Effector memory CD4-positive, alpha-beta T cell (primary cell): Measurements from ENCODE around the gene SPPL2B.
"Not testable (repeated sequence)": the region's sequence is repeated elsewhere in the genome, so short reads cannot be mapped to it uniquely, and the experiment has no call there.

Experiments
- DNase-seq, 3 donors: peaks; one replicate each; pipeline ENCODE4 v3.0.0-alpha.2; 2020
- H3K27ac ChIP-seq: 2 replicates; pipeline ENCODE4 v1.7.0; 2013; ENCODE audit warnings: mild to moderate bottlenecking, low read length, moderate library complexity; ENCODE audit not compliant: insufficient read depth, poor library complexity, severe bottlenecking
- H3K27me3 ChIP-seq: replicated peaks from 2 replicates; pipeline ENCODE4 v1.7.0; 2013; ENCODE audit warnings: mild to moderate bottlenecking, low read length; ENCODE audit not compliant: insufficient read depth, control insufficient read depth, poor library complexity, severe bottlenecking
- H3K36me3 ChIP-seq: 2 replicates; pipeline ENCODE4 v1.7.0; 2013; ENCODE audit warnings: mild to moderate bottlenecking, low read length, moderate library complexity; ENCODE audit not compliant: control insufficient read depth, insufficient read depth
- H3K4me1 ChIP-seq: 2 replicates; pipeline ENCODE4 v1.7.0; 2013; ENCODE audit warnings: low read length, mild to moderate bottlenecking; ENCODE audit not compliant: control insufficient read depth, insufficient read depth, poor library complexity, severe bottlenecking
- H3K4me3 ChIP-seq: 2 replicates; pipeline ENCODE4 v1.7.0; 2013; ENCODE audit warnings: low read length, low read depth, mild to moderate bottlenecking; ENCODE audit not compliant: insufficient read depth, poor library complexity, severe bottlenecking
- H3K9me3 ChIP-seq: 2 replicates; pipeline ENCODE4 v1.7.0; 2013; ENCODE audit warnings: mild to moderate bottlenecking, low read length, moderate library complexity; ENCODE audit not compliant: control insufficient read depth

The SPPL2B gene

GRCh38 chr19:2381148-2381820 is 52.8 kb downstream of the SPPL2B start:
- peaks cover 3% of the 10 kb centered on the region for H3K9me3 ChIP-seq
- H3K27me3 ChIP-seq: no peaks in the 10 kb centered on the region
- H3K36me3 ChIP-seq: no peaks in the 10 kb centered on the region
- no peaks in the 10 kb centered on the region for H3K4me1 ChIP-seq
- no peak overlapping the region for H3K27ac ChIP-seq
- H3K4me3 ChIP-seq: no peak overlapping the region
- DNase-seq: no peak

- Histone ChIP-seq H3K27ac (no peak overlapping the region), H3K27me3 (no peaks in the 10 kb centered on the region), H3K9me3 (peaks cover 3% of the 10 kb centered on the region), H3K36me3 (no peaks in the 10 kb centered on the region), H3K4me3 (no peak overlapping the region), H3K4me1 (no peaks in the 10 kb centered on the region)
- no peak for DNase-seq
Observed at GRCh38 chr19:2382530-2383222, 54.2 kb downstream of the SPPL2B start.

- no peak overlapping the region for H3K27ac ChIP-seq
- no peaks in the 10 kb centered on the region for H3K4me1 ChIP-seq
- no peaks in the 10 kb centered on the region for H3K36me3 ChIP-seq
- no peak overlapping the region for H3K4me3 ChIP-seq
- H3K9me3 ChIP-seq: no peaks in the 10 kb centered on the region
- DNase-seq: no peak
- H3K27me3 ChIP-seq: no peaks in the 10 kb centered on the region
Observed at GRCh38 chr19:2385053-2385721, 56.7 kb downstream of the SPPL2B start.

- H3K9me3 ChIP-seq: no peaks in the 10 kb centered on the region
- no peak for DNase-seq
- H3K36me3 ChIP-seq: no peaks in the 10 kb centered on the region
Observed at GRCh38 chr19:2387367-2388288, 59.1 kb downstream of the SPPL2B start.

GRCh38 chr19:2389594-2389993 is 61.1 kb downstream of the SPPL2B start:
- no peaks in the 10 kb centered on the region for H3K9me3 ChIP-seq
- H3K36me3 ChIP-seq: no peaks in the 10 kb centered on the region
- no peak overlapping the region for H3K27ac ChIP-seq
- H3K27me3 ChIP-seq: no peaks in the 10 kb centered on the region
- no peaks in the 10 kb centered on the region for H3K4me1 ChIP-seq
- no peak overlapping the region for H3K4me3 ChIP-seq
- DNase-seq: no peak

More at GRCh38 chr19:2387367-2388288, 59.1 kb downstream of the SPPL2B start:
- no peak overlapping the region for H3K4me3 ChIP-seq
- H3K4me1 ChIP-seq: no peaks in the 10 kb centered on the region
- H3K27me3 ChIP-seq: no peaks in the 10 kb centered on the region
- H3K27ac ChIP-seq: no peak overlapping the region

GRCh38 chr19:2391118-2391725 is 62.7 kb downstream of the SPPL2B start:
- Histone ChIP-seq H3K36me3 (no peaks in the 10 kb centered on the region), H3K4me3 (no peak overlapping the region), H3K4me1 (no peaks in the 10 kb centered on the region), H3K27me3 (no peaks in the 10 kb centered on the region), H3K9me3 (no peaks in the 10 kb centered on the region), H3K27ac (no peak overlapping the region)
- peak in 2 of 3 donors; percentile 6 to 39 for DNase-seq

GRCh38 chr19:2392366-2392765 is 63.9 kb downstream of the SPPL2B start:
- H3K4me1 ChIP-seq: no peaks in the 10 kb centered on the region
- no peak for DNase-seq
- H3K36me3 ChIP-seq: no peaks in the 10 kb centered on the region
- H3K27ac ChIP-seq: no peak overlapping the region
- no peak overlapping the region for H3K4me3 ChIP-seq
- no peaks in the 10 kb centered on the region for H3K9me3 ChIP-seq
- no peaks in the 10 kb centered on the region for H3K27me3 ChIP-seq

- not testable (repeated sequence) for H3K36me3 ChIP-seq, H3K4me1 ChIP-seq, H3K27ac ChIP-seq, H3K27me3 ChIP-seq, H3K4me3 ChIP-seq, H3K9me3 ChIP-seq, DNase-seq
Observed at GRCh38 chr19:2392899-2393298, 64.4 kb downstream of the SPPL2B start.

- H3K9me3 ChIP-seq: no peaks in the 10 kb centered on the region
- DNase-seq: no peak
- H3K4me1 ChIP-seq: no peaks in the 10 kb centered on the region
- H3K27ac ChIP-seq: no peak overlapping the region
- no peaks in the 10 kb centered on the region for H3K27me3 ChIP-seq
- no peak overlapping the region for H3K4me3 ChIP-seq
- no peaks in the 10 kb centered on the region for H3K36me3 ChIP-seq
Observed at GRCh38 chr19:2394054-2394441, 65.6 kb downstream of the SPPL2B start.
